Memory B cell (primary cell): Measurements from ENCODE around the gene VAC14.

Experiments
- ATAC-seq: fragments of 150-1000 bp; cut with Tn5 transposase; 2 replicates; pipeline ENCODE4 v1.10.0; 2021; ENCODE audit warnings: low read depth, mild to moderate bottlenecking, moderate library complexity
- DNase-seq, 2 donors: peaks; one replicate each; pipeline ENCODE4 v3.0.0; 2022; ENCODE audit warnings: low spot score in 2 of 2
- H3K27ac Mint-ChIP-seq: one replicate; pipeline ENCODE4 v1.8.0; 2022; ENCODE audit warnings: mild to moderate bottlenecking, moderate library complexity, mixed read lengths
- H3K27me3 Mint-ChIP-seq: one replicate; pipeline ENCODE4 v1.8.0; 2022; ENCODE audit warnings: mixed read lengths
- H3K36me3 Mint-ChIP-seq: one replicate; pipeline ENCODE4 v1.8.0; 2022; ENCODE audit warnings: mild to moderate bottlenecking, mixed read lengths
- H3K4me1 Mint-ChIP-seq: one replicate; pipeline ENCODE4 v1.8.0; 2022; ENCODE audit warnings: mixed read lengths
- H3K4me3 Mint-ChIP-seq: one replicate; pipeline ENCODE4 v1.8.0; 2022; ENCODE audit warnings: mild to moderate bottlenecking, moderate library complexity, mixed read lengths
- H3K9me3 Mint-ChIP-seq: one replicate; pipeline ENCODE4 v1.8.0; 2022; ENCODE audit warnings: mixed read lengths

Gene VAC14

DNA sequence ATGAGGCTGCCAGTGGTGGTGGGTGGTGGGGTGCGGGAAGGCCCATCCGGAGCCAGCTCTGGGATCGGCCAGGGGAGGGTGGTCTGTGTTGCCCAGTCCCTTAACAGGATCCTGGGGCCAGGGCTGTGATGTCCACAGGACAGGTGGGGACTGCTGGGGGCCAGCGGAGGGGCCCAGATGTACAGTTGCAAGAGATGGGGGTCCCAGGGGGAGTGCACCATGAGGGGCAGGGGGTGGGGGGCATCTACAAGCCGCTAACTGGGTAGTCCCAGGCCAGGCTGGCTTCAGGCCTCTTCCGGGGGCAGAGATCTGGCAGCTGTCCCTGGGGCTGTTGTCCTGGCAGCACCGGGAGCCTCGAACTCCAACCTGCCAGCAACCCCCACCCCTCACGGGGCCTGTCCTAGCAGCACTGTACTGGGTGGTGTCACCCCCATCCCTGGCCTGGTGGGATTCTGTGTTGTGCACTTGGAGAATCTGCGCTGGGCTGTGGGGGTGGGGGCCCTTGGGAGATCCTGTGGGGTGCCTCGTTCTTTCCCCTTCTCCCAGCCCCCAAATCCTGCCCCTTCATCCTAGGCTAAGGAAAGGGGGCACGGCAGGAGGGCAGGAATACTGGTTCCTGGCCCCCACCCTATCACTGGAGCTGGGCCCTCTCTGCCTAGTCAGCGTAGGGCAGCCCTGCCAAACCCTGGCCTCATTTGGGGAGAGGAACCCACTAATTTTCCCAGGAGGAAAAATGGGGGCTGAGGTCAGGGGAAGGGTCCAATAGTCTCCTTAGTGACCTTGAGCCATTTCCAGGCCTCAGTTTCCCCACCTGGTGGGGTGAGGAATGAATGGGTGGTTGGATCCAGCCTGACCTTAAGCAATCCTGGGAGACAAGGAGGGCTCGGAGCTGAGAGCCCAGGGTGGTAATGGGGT, 116.6 kb downstream of the VAC14 start:
- H3K4me1 Mint-ChIP-seq: peaks cover 6% of the 10 kb centered on the region
- H3K36me3 Mint-ChIP-seq: peaks cover 3% of the 10 kb centered on the region
- peaks cover 7% of the 10 kb centered on the region for H3K27me3 Mint-ChIP-seq
- no peak for DNase-seq
- peak overlapping the region; percentile 21 for H3K4me3 Mint-ChIP-seq
- H3K9me3 Mint-ChIP-seq: no peaks in the 10 kb centered on the region
- no peak overlapping the region for H3K27ac Mint-ChIP-seq
- ATAC-seq: no peak

DNA sequence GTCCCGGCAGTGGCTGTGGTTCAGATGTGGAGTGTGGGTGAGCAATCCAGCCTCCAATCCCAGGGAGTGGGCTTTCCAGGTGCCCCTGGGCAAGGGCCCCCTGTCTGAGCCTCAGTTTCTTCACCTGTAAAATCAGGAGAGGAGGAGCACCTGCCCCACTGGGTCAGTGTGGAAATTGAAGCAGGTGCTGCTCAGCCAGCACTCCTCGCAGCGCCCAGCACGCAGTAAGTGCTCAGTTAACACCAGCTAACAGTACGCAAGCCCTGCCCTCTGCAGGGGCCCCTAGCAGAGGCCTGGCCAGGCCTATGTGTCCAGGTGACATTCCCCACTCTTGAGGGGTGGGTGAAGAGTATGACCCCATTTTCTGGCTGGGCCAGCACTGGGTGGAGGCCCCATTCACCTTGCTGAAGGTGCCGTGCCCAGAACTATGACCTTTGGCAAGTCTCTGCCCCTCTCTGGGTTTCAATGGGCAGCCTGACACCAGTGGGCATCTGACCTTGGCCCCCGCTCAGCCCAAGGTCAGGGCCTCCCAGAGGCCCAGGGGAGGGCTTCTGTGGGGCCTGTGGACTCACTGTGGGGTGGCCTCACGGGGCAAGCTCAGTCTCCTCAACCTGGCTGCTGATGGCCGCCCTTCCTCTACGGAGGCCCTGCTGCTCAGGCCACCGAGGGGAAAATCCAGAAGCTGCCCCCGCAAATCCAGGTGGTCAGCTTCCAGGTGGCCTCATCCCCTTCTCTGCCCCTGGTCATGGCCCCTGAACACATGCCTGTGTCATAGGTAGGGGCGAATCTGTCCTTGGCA, 117.6 kb downstream of the VAC14 start:
- ATAC-seq (no peak), DNase-seq (no peak)
- Mint-ChIP-seq H3K9me3 (no peaks in the 10 kb centered on the region), H3K36me3 (peaks cover 5% of the 10 kb centered on the region), H3K4me3 (no peak overlapping the region), H3K4me1 (peaks cover 6% of the 10 kb centered on the region), H3K27me3 (peaks cover 9% of the 10 kb centered on the region), H3K27ac (no peak overlapping the region)

GRCh38 chr16:70682239-70683145, 118.5 kb downstream of the VAC14 start:
- H3K27me3 Mint-ChIP-seq: peaks cover 9% of the 10 kb centered on the region
- H3K4me1 Mint-ChIP-seq: peaks cover 6% of the 10 kb centered on the region
- H3K36me3 Mint-ChIP-seq: peaks cover 4% of the 10 kb centered on the region
- no peak overlapping the region for H3K27ac Mint-ChIP-seq
- H3K9me3 Mint-ChIP-seq: no peaks in the 10 kb centered on the region
- DNase-seq: no peak
- no peak overlapping the region for H3K4me3 Mint-ChIP-seq
- no peak for ATAC-seq

DNA sequence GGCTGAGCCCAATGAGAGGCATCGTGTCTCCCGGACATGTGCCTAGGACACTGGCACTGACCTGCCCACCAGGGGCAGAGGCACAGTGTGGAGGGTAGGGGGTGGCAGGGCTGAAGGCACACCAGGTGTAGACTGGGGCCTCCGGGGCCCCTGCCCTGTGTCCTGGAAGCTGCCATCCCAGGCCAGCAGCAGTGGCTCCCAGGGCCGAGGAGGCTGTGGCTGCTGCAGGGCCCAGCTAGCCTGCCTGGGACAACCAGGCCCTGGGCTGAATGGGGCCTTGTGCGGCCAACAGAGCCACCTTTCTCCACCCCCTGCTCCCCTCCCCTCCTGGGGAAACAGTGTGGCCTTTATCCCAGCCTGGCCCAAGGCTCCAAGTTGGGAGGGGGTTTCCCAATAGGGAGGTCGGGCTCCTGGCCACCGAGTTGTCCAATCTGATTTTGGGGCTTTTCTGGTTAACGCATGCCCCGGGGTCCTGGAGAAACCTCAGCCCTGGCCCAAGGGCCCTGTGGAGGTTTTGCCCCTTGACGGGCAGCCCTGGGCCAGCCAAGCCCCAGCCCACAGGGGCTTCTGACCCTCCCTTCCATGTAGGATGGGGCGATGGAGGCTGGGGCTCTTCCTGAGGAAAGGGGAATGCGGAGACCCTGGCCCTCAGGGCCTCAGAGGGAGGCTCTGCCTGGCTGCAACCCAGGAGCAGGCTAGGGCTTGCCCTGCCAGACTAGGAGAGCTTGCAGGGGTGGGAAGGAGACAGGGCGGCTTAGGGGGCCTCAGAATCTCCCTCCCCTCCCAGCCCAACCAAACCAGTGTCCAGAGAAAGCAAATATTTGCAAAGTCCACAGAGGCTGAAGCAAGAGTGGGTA, 119.3 kb downstream of the VAC14 start:
- Mint-ChIP-seq H3K36me3 (peaks cover 2% of the 10 kb centered on the region), H3K4me1 (peaks cover 3% of the 10 kb centered on the region), H3K9me3 (no peaks in the 10 kb centered on the region), H3K4me3 (no peak overlapping the region), H3K27me3 (peaks cover 6% of the 10 kb centered on the region), H3K27ac (no peak overlapping the region)
- DNase-seq: no peak
- ATAC-seq: no peak

- peaks cover 2% of the 10 kb centered on the region for H3K36me3 Mint-ChIP-seq
- H3K4me3 Mint-ChIP-seq: no peak overlapping the region
- H3K27ac Mint-ChIP-seq: no peak overlapping the region
- DNase-seq (no peak), ATAC-seq (no peak)
- H3K27me3 Mint-ChIP-seq: peaks cover 5% of the 10 kb centered on the region
- H3K4me1 Mint-ChIP-seq: no peaks in the 10 kb centered on the region
- no peaks in the 10 kb centered on the region for H3K9me3 Mint-ChIP-seq
These were observed 120.2 kb downstream of the VAC14 start for GRCh38 chr16:70680495-70681381.

- no peaks in the 10 kb centered on the region for H3K4me1 Mint-ChIP-seq
- ATAC-seq: no peak
These were observed 121.1 kb downstream of the VAC14 start for GRCh38 chr16:70679671-70680494.

DNA sequence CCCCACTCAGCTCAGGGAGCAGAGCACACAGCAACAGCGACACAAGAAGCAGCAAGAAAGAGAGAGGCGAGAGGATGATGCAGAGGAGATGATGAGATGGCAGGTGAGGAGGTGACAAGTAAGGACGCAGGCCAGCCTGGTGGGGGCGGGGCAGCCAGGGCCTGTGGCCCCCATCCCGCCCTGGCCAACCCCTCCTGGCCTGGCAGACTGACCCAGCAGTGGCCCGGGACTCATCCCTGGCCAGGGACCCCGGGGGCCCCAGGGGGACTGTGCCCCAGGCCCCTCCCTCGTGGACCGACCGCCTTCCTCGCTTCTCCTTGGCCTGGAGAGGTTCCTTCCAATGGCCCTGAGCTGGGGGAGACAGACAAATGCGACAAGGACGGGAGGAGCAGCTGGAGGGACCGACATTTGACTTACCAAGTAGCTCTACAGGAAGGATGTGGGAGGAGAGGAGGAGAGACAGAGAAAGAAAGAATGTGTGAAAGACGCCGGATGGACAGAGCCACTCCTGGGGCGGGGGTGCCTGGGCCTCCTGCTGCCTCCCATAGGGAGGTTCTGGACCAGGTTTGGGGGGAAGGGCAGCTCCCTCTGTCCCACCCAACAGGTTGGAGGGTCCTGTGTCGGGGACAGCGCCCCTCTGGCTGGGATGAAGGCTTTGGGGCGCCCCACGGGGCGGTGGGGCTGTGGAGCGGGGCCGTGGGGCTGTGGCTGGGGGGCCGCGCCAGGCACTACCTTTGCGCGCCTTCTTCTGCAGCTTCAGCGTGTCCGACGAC, 121.9 kb downstream of the VAC14 start:
- H3K4me3 Mint-ChIP-seq: no peak overlapping the region
- no peaks in the 10 kb centered on the region for H3K4me1 Mint-ChIP-seq
- no peaks in the 10 kb centered on the region for H3K9me3 Mint-ChIP-seq
- peaks cover 4% of the 10 kb centered on the region for H3K36me3 Mint-ChIP-seq
- H3K27ac Mint-ChIP-seq: no peak overlapping the region
- H3K27me3 Mint-ChIP-seq: peaks cover 4% of the 10 kb centered on the region
- ATAC-seq (no peak), DNase-seq (no peak)

More at GRCh38 chr16:70679671-70680494, 121.1 kb downstream of the VAC14 start:
- Mint-ChIP-seq H3K4me3 (no peak overlapping the region), H3K9me3 (no peaks in the 10 kb centered on the region), H3K36me3 (peaks cover 2% of the 10 kb centered on the region), H3K27me3 (peaks cover 5% of the 10 kb centered on the region), H3K27ac (no peak overlapping the region)
- no peak for DNase-seq

- Mint-ChIP-seq H3K4me3 (no peak overlapping the region), H3K36me3 (peaks cover 6% of the 10 kb centered on the region), H3K27ac (no peak overlapping the region), H3K4me1 (no peaks in the 10 kb centered on the region), H3K27me3 (peaks cover 2% of the 10 kb centered on the region), H3K9me3 (no peaks in the 10 kb centered on the region)
- ATAC-seq: no peak
- DNase-seq: no peak
These were observed 122.6 kb downstream of the VAC14 start for GRCh38 chr16:70678121-70678897.

- Mint-ChIP-seq H3K27me3 (peaks cover 2% of the 10 kb centered on the region), H3K27ac (no peak overlapping the region)
- no peak for ATAC-seq
These were observed 123.3 kb downstream of the VAC14 start for GRCh38 chr16:70677499-70678120.

DNA sequence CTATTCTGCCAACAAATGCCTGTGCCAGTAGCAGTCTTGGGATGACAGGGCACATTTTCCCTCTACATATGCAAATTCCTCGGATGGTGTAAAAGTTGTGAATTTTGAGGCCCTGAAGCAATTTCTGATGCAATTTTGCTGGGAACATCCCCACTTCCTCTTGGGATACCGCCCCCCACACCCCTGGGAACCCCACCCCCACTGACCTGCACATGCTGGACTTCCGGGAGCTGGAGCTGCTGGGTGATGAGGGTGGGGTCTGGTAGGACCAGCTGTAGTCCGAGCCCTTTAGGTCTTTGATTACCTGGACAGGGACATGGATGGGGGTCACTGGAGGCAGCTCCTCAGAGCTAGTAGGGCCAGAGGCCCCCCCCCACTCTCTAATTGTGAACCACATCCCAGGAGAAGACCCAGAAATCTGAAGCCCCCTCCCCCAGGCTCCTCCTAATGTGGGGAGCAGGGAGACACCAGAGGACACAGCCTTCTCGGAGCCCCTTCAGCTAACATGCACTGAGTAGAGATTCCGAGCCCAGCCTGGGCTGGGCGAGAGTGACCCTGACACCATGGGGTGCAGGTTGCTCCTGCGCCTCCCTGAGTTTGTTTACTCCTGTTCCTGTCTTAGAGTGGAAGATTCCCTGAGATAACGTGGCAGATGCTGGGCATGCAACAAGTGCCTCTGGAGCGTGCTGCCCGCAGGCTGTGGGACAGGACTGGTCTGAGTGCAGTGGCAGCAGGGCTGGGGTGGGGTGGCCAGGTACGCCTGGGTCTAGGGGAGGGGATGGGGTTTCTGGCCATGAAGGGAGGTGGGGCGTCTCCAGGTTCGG, 124.1 kb downstream of the VAC14 start:
- H3K4me1 Mint-ChIP-seq: no peaks in the 10 kb centered on the region
- peaks cover 6% of the 10 kb centered on the region for H3K36me3 Mint-ChIP-seq
- ATAC-seq (no peak), DNase-seq (no peak)
- peaks cover 2% of the 10 kb centered on the region for H3K27me3 Mint-ChIP-seq
- H3K27ac Mint-ChIP-seq: no peak overlapping the region
- H3K4me3 Mint-ChIP-seq: no peak overlapping the region
- no peaks in the 10 kb centered on the region for H3K9me3 Mint-ChIP-seq

More at GRCh38 chr16:70677499-70678120, 123.3 kb downstream of the VAC14 start:
- H3K4me3 Mint-ChIP-seq: no peak overlapping the region
- H3K9me3 Mint-ChIP-seq: no peaks in the 10 kb centered on the region
- H3K36me3 Mint-ChIP-seq: peaks cover 6% of the 10 kb centered on the region
- H3K4me1 Mint-ChIP-seq: no peaks in the 10 kb centered on the region
- no peak for DNase-seq
